GM21723 (cell line): Measurements from ENCODE around the gene DOCK1.
"Not testable (repeated sequence)": the region's sequence is repeated elsewhere in the genome, so short reads cannot be mapped to it uniquely, and the experiment has no call there.

Source experiments
- ATAC-seq: cut with Tn5 transposase; IDR thresholded peaks from one replicate; pipeline ENCODE4 v1.9.1; 2021; ENCODE audit warnings: mild to moderate bottlenecking, moderate library complexity; ENCODE audit not compliant: unreplicated experiment

The DOCK1 gene

GRCh38 chr10:126924180-126924914 is 19.1 kb downstream of the DOCK1 start:
- no peak for ATAC-seq

GRCh38 chr10:126924915-126925300 is 19.7 kb downstream of the DOCK1 start:
- no peak for ATAC-seq

GRCh38 chr10:126926568-126926967 is 21.3 kb downstream of the DOCK1 start:
- ATAC-seq = no peak

- no peak for ATAC-seq
These were observed 22.6 kb downstream of the DOCK1 start for GRCh38 chr10:126927799-126928198.

GRCh38 chr10:126928274-126928673 is 23.0 kb downstream of the DOCK1 start:
- no peak for ATAC-seq

- ATAC-seq = no peak
These were observed 24.2 kb downstream of the DOCK1 start for GRCh38 chr10:126929391-126929790.

- ATAC-seq = no peak
These were observed 25.1 kb downstream of the DOCK1 start for GRCh38 chr10:126930131-126930882.

GRCh38 chr10:126930883-126931503 is 25.8 kb downstream of the DOCK1 start:
- no peak for ATAC-seq

- ATAC-seq = no peak
These were observed 26.3 kb downstream of the DOCK1 start for GRCh38 chr10:126931544-126931943.

- no peak for ATAC-seq
These were observed 27.3 kb downstream of the DOCK1 start for GRCh38 chr10:126932516-126932915.

GRCh38 chr10:126933116-126933515 is 27.9 kb downstream of the DOCK1 start:
- no peak for ATAC-seq

- no peak for ATAC-seq
These were observed 30.2 kb downstream of the DOCK1 start for GRCh38 chr10:126935263-126935946.

GRCh38 chr10:126937026-126937425 is 31.8 kb downstream of the DOCK1 start:
- no peak for ATAC-seq

- not testable (repeated sequence) for ATAC-seq
These were observed 32.9 kb downstream of the DOCK1 start for GRCh38 chr10:126938121-126938520.

GRCh38 chr10:126939706-126940105 is 34.5 kb downstream of the DOCK1 start:
- ATAC-seq = no peak

GRCh38 chr10:126940670-126941310 is 35.6 kb downstream of the DOCK1 start:
- no peak for ATAC-seq

GRCh38 chr10:126944191-126944590 is 39.0 kb downstream of the DOCK1 start:
- no peak for ATAC-seq

GRCh38 chr10:126945351-126946030 is 40.3 kb downstream of the DOCK1 start:
- no peak for ATAC-seq

- ATAC-seq = no peak
These were observed 41.5 kb downstream of the DOCK1 start for GRCh38 chr10:126946746-126947145.
